Choroid plexus epithelial cell (primary cell): ENCODE measurements around the gene VASN.

Source experiments
- DNase-seq: peaks from one replicate; pipeline ENCODE4 v3.0.0-alpha.2; 2010; ENCODE audit warnings: low read depth
- H3K4me3 ChIP-seq: 2 replicates; pipeline ENCODE4 v1.5.1; 2011; ENCODE audit warnings: low read depth, mild to moderate bottlenecking, control low read depth, low read length, moderate library complexity
- CTCF ChIP-seq: conservative IDR thresholded peaks from 2 replicates; pipeline ENCODE4 v1.5.1; 2011; ENCODE audit warnings: low read depth, mild to moderate bottlenecking, control low read depth, inconsistent platforms, low read length, moderate library complexity

The VASN gene

GRCh38 chr16:4388271-4389021, 16.8 kb downstream of the VASN start:
- DNase-seq = peak; percentile 65
- no peak overlapping the region for H3K4me3 ChIP-seq
- no peak for TF ChIP-seq CTCF

GRCh38 chr16:4389051-4389955, 17.7 kb downstream of the VASN start:
- no peak for TF ChIP-seq CTCF
- no peak overlapping the region for H3K4me3 ChIP-seq
- DNase-seq = no peak

- DNase-seq = no peak
- no peak overlapping the region for H3K4me3 ChIP-seq
- TF ChIP-seq CTCF = peak; percentile 49
Measured at GRCh38 chr16:4390266-4391260, 18.9 kb downstream of the VASN start.

- H3K4me3 ChIP-seq = no peak overlapping the region
- no peak for TF ChIP-seq CTCF
- no peak for DNase-seq
Measured at GRCh38 chr16:4391631-4392381, 20.2 kb downstream of the VASN start.

GRCh38 chr16:4392382-4393239, 21.0 kb downstream of the VASN start:
- TF ChIP-seq CTCF = no peak
- DNase-seq = peak; percentile 64
- H3K4me3 ChIP-seq = no peak overlapping the region
